Right lobe of liver (tissue), 4 donors: ENCODE measurements around the gene CST6.

Source experiments
- CTCF ChIP-seq, 4 donors: fragments of 200-600 bp in 3 of 4; fragments of 450-650 bp in 1 of 4; IDR thresholded peaks; one replicate each; pipeline versions ENCODE4 v1.5.1 to v1.8.0; 2016 to 2022; ENCODE audit warnings: antibody characterized with exemption in 4 of 4, mild to moderate bottlenecking in 2 of 4
- POLR2A ChIP-seq: fragments of 450-650 bp; IDR thresholded peaks from one replicate; pipeline ENCODE4 v1.6.1; 2017; ENCODE audit warnings: antibody characterized with exemption, mild to moderate bottlenecking
- donor health status: DM: no; HTN: no; CAD: no.
- donor health status: DM: no; HTN: no; CAD: no.
- donor health status: DM: no; HTN: yes; CAD: no.

GRCh38 chr11:66062408-66062807 lies 50.6 kb downstream of the CST6 start:
- TF ChIP-seq POLR2A (no peak), CTCF (IDR thresholded peaks at IDR 0.05) (no peak)
